ENCODE data around the gene TMC7.

DNA sequence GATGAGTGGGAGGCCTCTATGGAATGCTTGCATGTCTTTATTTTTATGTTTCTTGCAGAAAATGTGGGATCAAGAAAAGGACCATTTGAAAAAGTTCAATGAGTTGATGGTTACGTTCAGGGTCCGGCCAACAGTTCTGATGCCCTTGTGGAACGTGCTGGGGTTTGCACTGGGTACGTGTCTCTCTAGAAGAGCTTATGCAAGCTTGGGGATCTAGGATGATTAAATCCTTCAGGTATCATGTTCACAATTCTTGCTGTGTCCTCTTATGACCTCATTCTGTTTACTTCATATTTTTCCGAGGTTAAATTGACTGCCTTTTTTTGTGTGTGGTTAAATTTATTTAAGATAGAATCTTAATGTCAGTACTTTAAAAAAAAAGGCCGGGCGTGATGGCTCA lies 90.1 kb downstream of the TMC7 start:
- TF ChIP-seq GABPA (IDR thresholded peaks at IDR 0.05; ENCODE audit: borderline replicate concordance, insufficient read depth, low read length), result no peak
- TF ChIP-seq, protein P1, sequence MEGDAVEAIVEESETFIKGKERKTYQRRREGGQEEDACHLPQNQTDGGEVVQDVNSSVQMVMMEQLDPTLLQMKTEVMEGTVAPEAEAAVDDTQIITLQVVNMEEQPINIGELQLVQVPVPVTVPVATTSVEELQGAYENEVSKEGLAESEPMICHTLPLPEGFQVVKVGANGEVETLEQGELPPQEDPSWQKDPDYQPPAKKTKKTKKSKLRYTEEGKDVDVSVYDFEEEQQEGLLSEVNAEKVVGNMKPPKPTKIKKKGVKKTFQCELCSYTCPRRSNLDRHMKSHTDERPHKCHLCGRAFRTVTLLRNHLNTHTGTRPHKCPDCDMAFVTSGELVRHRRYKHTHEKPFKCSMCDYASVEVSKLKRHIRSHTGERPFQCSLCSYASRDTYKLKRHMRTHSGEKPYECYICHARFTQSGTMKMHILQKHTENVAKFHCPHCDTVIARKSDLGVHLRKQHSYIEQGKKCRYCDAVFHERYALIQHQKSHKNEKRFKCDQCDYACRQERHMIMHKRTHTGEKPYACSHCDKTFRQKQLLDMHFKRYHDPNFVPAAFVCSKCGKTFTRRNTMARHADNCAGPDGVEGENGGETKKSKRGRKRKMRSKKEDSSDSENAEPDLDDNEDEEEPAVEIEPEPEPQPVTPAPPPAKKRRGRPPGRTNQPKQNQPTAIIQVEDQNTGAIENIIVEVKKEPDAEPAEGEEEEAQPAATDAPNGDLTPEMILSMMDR (IDR thresholded peaks at IDR 0.05; ENCODE audit: control extremely low read depth in 1 of 3, insufficient read depth in 1 of 3, low read depth in 1 of 3, low read length in 3 of 3), result no peak
- TF ChIP-seq POLR2A (IDR thresholded peaks at IDR 0.05; ENCODE audit: control extremely low read depth in 1 of 2, low read depth in 2 of 2, low read length in 2 of 2), result no peak
- TF ChIP-seq HDAC2 (IDR thresholded peaks at IDR 0.05; ENCODE audit: borderline replicate concordance in 1 of 2, low read depth in 2 of 2, low read length in 2 of 2), result no peak
- no peak for TF ChIP-seq SRF (IDR thresholded peaks at IDR 0.05; ENCODE audit: low read depth, low read length)
- no peak for TF ChIP-seq CEBPB (IDR thresholded peaks at IDR 0.05; ENCODE audit: low read depth, low read length)
- TF ChIP-seq SP1 (IDR thresholded peaks at IDR 0.05; ENCODE audit: low read depth, low read length), result no peak
- no peak for TF ChIP-seq HDAC6 (IDR thresholded peaks at IDR 0.05; ENCODE audit: low read depth, low read length)
- no peak for TF ChIP-seq EZH2 (IDR thresholded peaks at IDR 0.05; ENCODE audit: low read depth, low read length, severe bottlenecking)
- no peak for TF ChIP-seq YY1 (IDR thresholded peaks at IDR 0.05; ENCODE audit: low read depth, low read length)
- no peak for TF ChIP-seq CBX8 (IDR thresholded peaks at IDR 0.05; ENCODE audit: borderline replicate concordance, low read depth, low read length)
- TF ChIP-seq FOSL1 (IDR thresholded peaks at IDR 0.05; ENCODE audit: insufficient read depth, low read depth, low read length), result no peak
- TF ChIP-seq GTF2F1 (IDR thresholded peaks at IDR 0.05; ENCODE audit: borderline replicate concordance, low read depth, low read length), result no peak

Measured in H1 (cell line).